BE2C (cell line): ENCODE results near the gene PGLYRP4.

Source experiments
- DNase-seq: peaks from one replicate; pipeline ENCODE4 v3.0.0-alpha.2; 2020
- H3K27me3 ChIP-seq: fragments of 250-450 bp; sonication (Bioruptor Pico); 2 replicates; pipeline ENCODE4 v1.5.1; 2020; ENCODE audit warnings: mild to moderate bottlenecking
- H3K36me3 ChIP-seq: fragments of 250-450 bp; sonication (Bioruptor Pico); 2 replicates; pipeline ENCODE4 v1.5.1; 2020; ENCODE audit warnings: mild to moderate bottlenecking
- H3K4me1 ChIP-seq: fragments of 250-450 bp; sonication (Bioruptor Pico); 2 replicates; pipeline ENCODE4 v1.5.1; 2020
- H3K4me3 ChIP-seq: 2 replicates; pipeline ENCODE4 v1.5.1; 2011; ENCODE audit warnings: low read depth, low read length
- H3K9me3 ChIP-seq: fragments of 250-450 bp; sonication (Bioruptor Pico); 2 replicates; pipeline ENCODE4 v1.5.1; 2020
- CTCF ChIP-seq: IDR thresholded peaks from 2 replicates; pipeline ENCODE4 v1.5.1; 2012; ENCODE audit warnings: mild to moderate bottlenecking, low read depth, low read length

PGLYRP4 gene

GRCh38 chr1:153356392-153357075, 7.9 kb upstream of the PGLYRP4 start:
- Histone ChIP-seq H3K4me3 (no peak overlapping the region), H3K4me1 (no peaks in the 10 kb centered on the region), H3K27me3 (peaks cover 1% of the 10 kb centered on the region; the same call in 1 of the 2 replicates), H3K36me3 (no peaks in the 10 kb centered on the region), H3K9me3 (no peaks in the 10 kb centered on the region)
- TF ChIP-seq CTCF = no peak
- no peak for DNase-seq

GRCh38 chr1:153355445-153356071, 6.9 kb upstream of the PGLYRP4 start:
- peak; percentile 82 for DNase-seq
- H3K4me1 ChIP-seq = no peaks in the 10 kb centered on the region
- no peaks in the 10 kb centered on the region for H3K36me3 ChIP-seq
- H3K4me3 ChIP-seq = no peak overlapping the region
- H3K9me3 ChIP-seq = no peaks in the 10 kb centered on the region
- peak; percentile 80 for TF ChIP-seq CTCF
- H3K27me3 ChIP-seq = peaks cover 10% of the 10 kb centered on the region

GRCh38 chr1:153354515-153355193, 6.0 kb upstream of the PGLYRP4 start:
- peaks cover 15% of the 10 kb centered on the region for H3K27me3 ChIP-seq
- H3K4me1 ChIP-seq = no peaks in the 10 kb centered on the region
- 0 out of 2 replicates have a peak, but pooled peaks have one; percentile 3 for TF ChIP-seq CTCF
- no peak overlapping the region for H3K4me3 ChIP-seq
- no peaks in the 10 kb centered on the region for H3K36me3 ChIP-seq
- no peak for DNase-seq
- no peaks in the 10 kb centered on the region for H3K9me3 ChIP-seq

- H3K36me3 ChIP-seq = no peaks in the 10 kb centered on the region
- no peaks in the 10 kb centered on the region for H3K4me1 ChIP-seq
- peak; percentile 72 for TF ChIP-seq CTCF
- no peaks in the 10 kb centered on the region for H3K9me3 ChIP-seq
- H3K27me3 ChIP-seq = peaks cover 20% of the 10 kb centered on the region
- DNase-seq = peak; percentile 58
- H3K4me3 ChIP-seq = no peak overlapping the region
Observed at GRCh38 chr1:153353226-153353947, 4.7 kb upstream of the PGLYRP4 start.

- H3K4me1 ChIP-seq = no peaks in the 10 kb centered on the region
- H3K9me3 ChIP-seq = no peaks in the 10 kb centered on the region
- peak; percentile 75 for DNase-seq
- no peaks in the 10 kb centered on the region for H3K36me3 ChIP-seq
- no peak overlapping the region for H3K4me3 ChIP-seq
- peaks cover 20% of the 10 kb centered on the region for H3K27me3 ChIP-seq
- peak; percentile 97 for TF ChIP-seq CTCF
Observed at GRCh38 chr1:153352523-153352922, 3.9 kb upstream of the PGLYRP4 start.
